NCI-H2029 (cell line): ENCODE data around the gene ITFG1.
"Not testable (repeated sequence)": the region's sequence is repeated elsewhere in the genome, so short reads cannot be mapped to it uniquely, and the experiment has no call there.

ENCODE experiments used
- DNase-seq: peaks from one replicate; lab custom pipeline; 2025; lab: John Stamatoyannopoulos, UW

ITFG1 gene

DNA sequence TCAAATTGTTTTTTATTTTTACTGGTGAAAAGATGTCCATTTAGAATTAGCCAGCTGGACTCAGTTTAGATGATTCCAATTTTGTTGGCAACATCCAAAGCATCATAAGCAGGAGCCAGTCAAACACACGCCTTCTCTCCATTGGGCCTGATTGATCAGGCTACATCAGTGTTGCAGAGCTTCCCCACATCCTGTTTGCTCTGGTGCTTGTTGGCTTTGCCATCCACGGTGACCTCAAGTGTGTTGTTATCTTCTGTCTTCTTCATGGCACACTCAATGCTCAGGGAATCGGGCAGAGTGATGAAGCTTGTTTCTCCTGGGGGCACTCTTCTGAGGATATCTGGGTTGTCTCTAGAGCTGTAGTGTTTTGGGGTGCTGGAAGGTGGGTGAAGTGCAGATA is 310.8 kb downstream of the ITFG1 start:
- DNase-seq, result no peak

- no peak for DNase-seq
Measured at GRCh38 chr16:47144559-47144877, 316.3 kb downstream of the ITFG1 start.

GRCh38 chr16:47143677-47144558 is 316.9 kb downstream of the ITFG1 start, which contains the start of gene NETO2:
TSS of gene NETO2 (minus strand) at chr16:47143945. CDS start at chr16:47143612, 333 bp downstream.
- no peak for DNase-seq

DNA sequence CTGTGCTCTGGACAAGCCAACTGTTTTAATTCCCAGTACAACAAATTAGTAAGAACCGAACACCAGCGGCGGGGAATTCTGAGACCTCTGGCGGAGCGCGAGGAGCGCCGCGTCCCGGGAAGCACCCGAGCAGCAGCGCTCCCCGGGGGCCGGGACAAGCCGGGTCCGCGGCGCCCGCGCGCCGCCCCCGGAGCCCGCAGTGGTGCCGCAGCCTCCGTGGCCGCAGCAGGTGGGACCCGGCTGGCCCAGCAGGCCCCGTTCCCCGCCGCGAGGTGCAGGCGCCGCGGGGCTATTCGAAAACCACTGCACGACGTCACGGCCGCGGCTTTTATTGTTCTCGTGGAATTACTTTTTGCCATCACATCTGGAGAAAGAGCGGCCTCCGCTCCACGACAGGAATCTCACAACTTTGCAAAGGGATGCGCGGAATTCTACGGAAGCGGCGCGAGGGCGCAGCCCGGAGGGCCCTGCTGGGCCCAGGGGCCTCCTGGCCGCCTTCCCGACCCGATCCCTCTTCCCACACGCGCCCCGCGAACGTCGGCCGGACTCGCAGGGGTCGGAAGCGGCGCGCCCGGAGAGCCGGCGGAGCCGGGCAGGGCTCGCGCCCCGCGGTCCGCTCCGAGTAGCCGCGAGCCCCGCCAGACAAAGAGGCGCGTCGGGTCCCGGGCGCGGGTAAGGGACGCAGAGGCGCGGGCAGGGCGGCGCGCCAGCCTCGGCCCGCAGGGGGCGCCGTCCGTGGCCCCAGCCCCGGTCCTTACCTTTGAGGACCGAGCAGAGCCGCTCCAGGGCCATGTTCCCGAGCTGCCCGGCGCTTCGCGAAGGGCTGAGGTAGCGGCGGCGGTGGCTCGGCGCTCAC is 317.8 kb downstream of the ITFG1 start:
- peak; percentile 21 for DNase-seq

GRCh38 chr16:47142486-47142820 is 318.4 kb downstream of the ITFG1 start:
- DNase-seq, result no peak

GRCh38 chr16:47141773-47142485 is 318.9 kb downstream of the ITFG1 start:
- peak; percentile 81 for DNase-seq

- DNase-seq, result no peak
Measured at GRCh38 chr16:47140686-47141085, 320.2 kb downstream of the ITFG1 start.

GRCh38 chr16:47139561-47140185 is 321.2 kb downstream of the ITFG1 start:
- DNase-seq, result no peak

GRCh38 chr16:47137925-47138324 is 322.9 kb downstream of the ITFG1 start:
- DNase-seq, result not testable (repeated sequence)

GRCh38 chr16:47136099-47136842 is 324.6 kb downstream of the ITFG1 start:
- no peak for DNase-seq

DNA sequence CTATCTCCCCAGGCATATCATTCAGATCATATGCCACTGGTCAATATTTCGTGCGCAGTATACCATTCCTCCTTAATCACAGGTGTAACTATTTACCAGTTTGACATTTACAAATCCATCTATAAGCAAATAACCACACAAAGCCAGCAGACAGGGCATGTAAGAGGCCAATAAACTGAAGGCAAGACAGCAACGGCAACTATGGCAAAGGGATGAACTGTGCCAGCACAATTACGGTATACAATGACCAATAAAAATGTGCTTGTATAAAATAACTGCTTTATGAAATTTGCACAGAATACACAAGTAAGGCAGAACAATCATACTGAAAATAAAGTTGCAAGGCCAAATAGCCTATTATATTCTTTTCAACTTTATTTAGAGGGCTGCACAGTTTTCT is 326.3 kb downstream of the ITFG1 start:
- no peak for DNase-seq

- no peak for DNase-seq
Measured at GRCh38 chr16:47132308-47132707, 328.6 kb downstream of the ITFG1 start.

DNA sequence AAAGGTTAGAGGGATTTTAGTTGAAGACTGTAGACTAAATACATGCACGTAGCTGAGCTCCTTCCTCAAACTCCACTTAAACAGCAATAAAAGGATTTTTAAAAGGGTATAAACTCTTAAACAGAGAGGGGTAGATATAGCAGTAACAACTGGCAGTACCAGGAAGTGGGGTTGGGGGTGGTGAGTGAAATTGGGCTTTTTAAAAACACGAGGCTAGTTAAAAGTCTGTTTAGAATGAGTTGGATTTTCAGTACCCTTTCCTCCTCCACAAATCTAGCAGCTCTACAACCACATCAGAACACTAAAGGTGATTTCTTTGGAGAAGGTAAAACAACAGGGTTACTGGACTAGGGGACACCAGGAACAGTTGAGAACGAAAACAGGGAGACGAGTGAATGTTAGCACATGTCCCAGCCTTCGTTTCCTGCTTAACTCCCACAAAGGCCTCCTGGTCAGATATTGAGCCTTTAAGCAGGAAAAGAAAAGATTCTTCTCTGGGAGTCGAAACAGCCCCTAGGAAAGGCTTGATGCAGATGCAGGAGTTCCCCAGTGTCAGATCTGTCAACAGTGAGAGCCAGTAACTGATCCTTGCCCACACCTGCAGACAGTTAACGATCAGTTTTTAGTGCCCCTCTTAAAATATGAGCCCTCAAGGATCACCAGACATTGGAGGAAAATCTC is 331.0 kb downstream of the ITFG1 start:
- no peak for DNase-seq

GRCh38 chr16:47127541-47127940 is 333.3 kb downstream of the ITFG1 start:
- no peak for DNase-seq

GRCh38 chr16:47125757-47126156 is 335.1 kb downstream of the ITFG1 start:
- no peak for DNase-seq

GRCh38 chr16:47113130-47113529 is 347.7 kb downstream of the ITFG1 start:
- DNase-seq, result no peak

DNA sequence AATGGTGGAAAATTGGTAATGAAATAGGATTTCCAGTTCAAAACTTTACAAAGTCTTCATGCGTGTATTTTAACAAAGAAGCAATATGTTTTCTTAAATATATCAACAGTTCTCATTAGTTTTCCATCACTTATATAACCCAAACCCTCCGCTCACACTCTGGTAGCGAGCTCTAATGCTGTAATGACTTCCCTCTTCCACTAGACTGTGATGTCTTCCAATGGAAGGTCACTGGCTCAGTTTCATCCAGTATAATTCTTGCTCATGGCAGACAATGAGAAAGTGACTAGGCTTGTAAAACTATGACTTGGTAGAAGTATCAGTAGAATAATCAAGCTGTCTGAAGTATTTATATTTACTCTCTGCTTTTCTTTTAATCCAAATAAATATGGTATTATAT is 349.9 kb downstream of the ITFG1 start:
- no peak for DNase-seq

DNA sequence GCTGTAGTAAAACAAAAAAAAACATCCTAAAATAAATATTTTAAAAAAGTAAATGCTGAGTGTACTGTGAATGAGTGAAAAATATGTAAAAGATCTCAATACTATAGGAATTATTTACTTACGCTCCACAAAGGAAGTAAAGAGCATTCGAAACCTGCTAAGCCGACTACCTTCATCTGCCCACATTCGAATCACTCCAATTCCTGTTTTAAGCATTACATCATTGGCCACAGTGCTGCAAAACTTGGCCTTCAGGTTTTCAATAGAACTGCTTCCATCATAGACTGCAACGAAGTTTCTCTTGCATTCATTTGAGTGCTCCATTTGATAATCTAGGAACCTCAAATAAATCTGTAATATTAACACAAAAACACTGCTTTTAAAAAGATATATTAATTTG is 351.5 kb downstream of the ITFG1 start:
- no peak for DNase-seq
